Astrocyte (in vitro differentiated cells and primary cell): Measurements from ENCODE around the gene VSTM2B. TPM values are rescaled to one million over a fixed set of nuclear protein-coding genes. Genes with fewer than 3 reads are reported as not detected.

Experiments used
- DNase-seq: peaks from one replicate; pipeline ENCODE4 v3.0.0-alpha.2; 2010; ENCODE audit warnings: low read depth
- FAIRE-seq: peaks from 2 replicates; lab custom pipeline; 2011; peaks lifted over from hg19 to GRCh38; lab: Jason Lieb, UNC
- H2AFZ ChIP-seq: 2 replicates; pipeline ENCODE4 v1.6.0; 2012; ENCODE audit warnings: low read depth, low read length, inconsistent platforms
- H3K27ac ChIP-seq: 2 replicates; pipeline ENCODE4 v1.5.1; 2011; ENCODE audit warnings: low read depth, low read length, inconsistent platforms
- H3K27me3 ChIP-seq: 2 replicates; pipeline ENCODE4 v1.6.0; 2011; ENCODE audit warnings: low read length, inconsistent platforms; ENCODE audit not compliant: insufficient read depth
- H3K36me3 ChIP-seq: 2 replicates; pipeline ENCODE4 v1.5.1; 2011; ENCODE audit warnings: low read length, inconsistent platforms; ENCODE audit not compliant: insufficient read depth
- H3K4me1 ChIP-seq: 2 replicates; pipeline ENCODE4 v1.5.1; 2011; ENCODE audit warnings: low read length, inconsistent platforms; ENCODE audit not compliant: insufficient read depth
- H3K4me2 ChIP-seq: 2 replicates; pipeline ENCODE4 v1.6.0; 2012; ENCODE audit warnings: low read length, inconsistent platforms
- H3K4me3 ChIP-seq: 2 replicates; pipeline ENCODE4 v1.5.1; 2011; ENCODE audit warnings: low read depth, mild to moderate bottlenecking, low read length, inconsistent platforms; ENCODE audit not compliant: insufficient read depth
- H3K79me2 ChIP-seq: 2 replicates; pipeline ENCODE4 v1.6.0; 2012; ENCODE audit warnings: mild to moderate bottlenecking, low read length, inconsistent platforms; ENCODE audit not compliant: insufficient read depth
- H3K9ac ChIP-seq: 2 replicates; pipeline ENCODE4 v1.6.0; 2012; ENCODE audit warnings: mild to moderate bottlenecking, low read length, inconsistent platforms
- H3K9me3 ChIP-seq: 2 replicates; pipeline ENCODE4 v1.5.1; 2012; ENCODE audit warnings: low read depth, mild to moderate bottlenecking, low read length, inconsistent platforms; ENCODE audit not compliant: insufficient read depth
- H4K20me1 ChIP-seq: 2 replicates; pipeline ENCODE4 v1.6.0; 2012; ENCODE audit warnings: low read length, inconsistent platforms; ENCODE audit not compliant: insufficient read depth
- H3K27ac Mint-ChIP-seq: one replicate; pipeline ENCODE4 v1.8.0; 2021; ENCODE audit warnings: mild to moderate bottlenecking, mixed read lengths; ENCODE audit not compliant: unreplicated experiment
- H3K27me3 Mint-ChIP-seq: one replicate; pipeline ENCODE4 v1.8.0; 2021; ENCODE audit warnings: low read depth, mixed read lengths; ENCODE audit not compliant: unreplicated experiment
- H3K36me3 Mint-ChIP-seq: one replicate; pipeline ENCODE4 v1.8.0; 2021; ENCODE audit warnings: low read depth, mixed read lengths; ENCODE audit not compliant: unreplicated experiment
- H3K4me1 Mint-ChIP-seq: one replicate; pipeline ENCODE4 v1.8.0; 2021; ENCODE audit warnings: low read depth, mixed read lengths; ENCODE audit not compliant: unreplicated experiment
- H3K4me3 Mint-ChIP-seq: one replicate; pipeline ENCODE4 v1.8.0; 2021; ENCODE audit warnings: mild to moderate bottlenecking, moderate library complexity, mixed read lengths; ENCODE audit not compliant: unreplicated experiment
- H3K9me3 Mint-ChIP-seq: one replicate; pipeline ENCODE4 v1.8.0; 2021; ENCODE audit warnings: mild to moderate bottlenecking, mixed read lengths; ENCODE audit not compliant: unreplicated experiment
- EZH2 ChIP-seq: IDR thresholded peaks from 2 replicates; pipeline ENCODE4 v1.6.1; 2012; ENCODE audit warnings: mild to moderate bottlenecking, low read length, inconsistent platforms; ENCODE audit not compliant: insufficient read depth
- total RNA-seq: library from RNA; stranded (reverse); gene quantifications from 2 replicates; pipeline ENCODE4 v1.2.1, GENCODE V29; 2021
- TF ChIP-seq, protein P1 (sequence below): IDR thresholded peaks from 2 replicates; pipeline ENCODE4 v1.5.1; 2011; ENCODE audit warnings: low read depth, mild to moderate bottlenecking, inconsistent platforms, low read length, moderate library complexity; ENCODE audit not compliant: insufficient read depth

VSTM2B gene
- total RNA-seq, 1 donor from 2014 or later, result not detected

DNA sequence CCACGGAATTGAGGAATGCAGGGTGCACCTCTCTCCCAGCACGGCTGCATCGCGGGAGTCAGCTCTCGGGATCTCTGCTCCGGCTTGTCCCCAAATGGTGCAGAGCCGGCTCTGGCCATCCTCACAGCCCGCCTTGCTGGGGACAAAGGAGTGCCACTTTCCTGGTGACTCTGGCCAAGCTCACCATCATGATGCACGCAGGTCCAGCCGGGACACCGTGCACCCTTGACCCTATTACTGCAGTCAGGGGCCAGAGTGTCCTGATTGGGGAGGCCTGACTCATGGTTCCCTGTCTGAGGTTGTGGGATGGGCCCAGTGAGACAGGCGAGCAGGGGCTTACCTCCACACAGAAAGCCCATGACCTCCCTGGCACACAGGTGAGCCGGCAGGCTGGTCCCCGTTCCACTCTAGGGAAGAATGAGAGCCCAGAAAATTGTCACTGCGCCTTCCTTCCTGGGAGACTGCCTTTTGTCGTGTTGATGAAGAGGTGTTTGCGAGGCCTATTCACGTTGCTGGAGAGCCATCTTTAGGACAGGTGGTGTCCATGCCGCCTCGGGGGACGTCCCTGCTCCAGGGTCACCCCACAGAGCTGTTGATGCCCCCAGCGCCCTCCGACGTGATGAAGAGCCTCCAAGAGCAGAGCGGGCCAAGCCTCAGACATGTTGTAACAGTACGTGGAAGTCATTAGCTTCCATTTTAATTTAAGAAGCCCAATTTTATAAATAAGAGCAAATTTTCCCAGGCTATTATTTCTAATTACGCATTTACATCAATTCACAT, 18.5 kb upstream of the VSTM2B start:
- H3K9me3 Mint-ChIP-seq, result peaks cover 2% of the 10 kb centered on the region
- peaks cover 52% of the 10 kb centered on the region for H3K27me3 Mint-ChIP-seq
- Histone ChIP-seq H3K9ac (no peak overlapping the region), H3K4me2 (no peak overlapping the region), H3K4me3 (no peak overlapping the region), H3K27me3 (no peaks in the 10 kb centered on the region), H3K4me1 (no peaks in the 10 kb centered on the region), H3K27ac (no peak overlapping the region), H3K9me3 (peaks cover 7% of the 10 kb centered on the region), H3K36me3 (no peaks in the 10 kb centered on the region), H2AFZ (no peak overlapping the region), H3K79me2 (no peaks in the 10 kb centered on the region), H4K20me1 (no peaks in the 10 kb centered on the region)
- no peak overlapping the region for H3K4me3 Mint-ChIP-seq
- DNase-seq (no peak), FAIRE-seq (no peak)
- H3K36me3 Mint-ChIP-seq, result no peaks in the 10 kb centered on the region
- H3K27ac Mint-ChIP-seq, result no peak overlapping the region
- no peaks in the 10 kb centered on the region for H3K4me1 Mint-ChIP-seq
- TF ChIP-seq, protein P1, sequence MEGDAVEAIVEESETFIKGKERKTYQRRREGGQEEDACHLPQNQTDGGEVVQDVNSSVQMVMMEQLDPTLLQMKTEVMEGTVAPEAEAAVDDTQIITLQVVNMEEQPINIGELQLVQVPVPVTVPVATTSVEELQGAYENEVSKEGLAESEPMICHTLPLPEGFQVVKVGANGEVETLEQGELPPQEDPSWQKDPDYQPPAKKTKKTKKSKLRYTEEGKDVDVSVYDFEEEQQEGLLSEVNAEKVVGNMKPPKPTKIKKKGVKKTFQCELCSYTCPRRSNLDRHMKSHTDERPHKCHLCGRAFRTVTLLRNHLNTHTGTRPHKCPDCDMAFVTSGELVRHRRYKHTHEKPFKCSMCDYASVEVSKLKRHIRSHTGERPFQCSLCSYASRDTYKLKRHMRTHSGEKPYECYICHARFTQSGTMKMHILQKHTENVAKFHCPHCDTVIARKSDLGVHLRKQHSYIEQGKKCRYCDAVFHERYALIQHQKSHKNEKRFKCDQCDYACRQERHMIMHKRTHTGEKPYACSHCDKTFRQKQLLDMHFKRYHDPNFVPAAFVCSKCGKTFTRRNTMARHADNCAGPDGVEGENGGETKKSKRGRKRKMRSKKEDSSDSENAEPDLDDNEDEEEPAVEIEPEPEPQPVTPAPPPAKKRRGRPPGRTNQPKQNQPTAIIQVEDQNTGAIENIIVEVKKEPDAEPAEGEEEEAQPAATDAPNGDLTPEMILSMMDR, result no peak
- no peak for TF ChIP-seq EZH2

DNA sequence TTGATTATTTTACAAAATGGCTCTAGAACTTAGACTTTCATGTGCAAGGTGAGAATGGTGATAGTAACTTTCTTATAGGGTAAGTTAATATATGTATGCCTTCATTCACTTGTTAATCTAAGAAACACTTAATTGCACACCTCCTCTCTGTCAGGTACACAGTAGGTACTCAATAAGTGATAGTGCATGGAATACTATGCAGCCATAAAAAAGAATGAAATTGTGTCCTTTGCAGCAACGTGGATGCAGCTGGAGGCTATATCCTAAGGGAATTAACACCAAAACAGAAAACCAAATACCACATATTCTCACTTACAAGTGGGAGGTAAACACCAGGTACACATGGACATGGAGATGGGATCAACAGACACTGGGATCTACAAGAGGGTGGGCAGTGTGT, 17.6 kb upstream of the VSTM2B start:
- Histone ChIP-seq H3K27ac (no peak overlapping the region), H3K4me3 (no peak overlapping the region), H2AFZ (no peak overlapping the region), H3K36me3 (no peaks in the 10 kb centered on the region), H3K9me3 (peaks cover 7% of the 10 kb centered on the region), H3K4me2 (no peak overlapping the region), H3K27me3 (no peaks in the 10 kb centered on the region), H3K79me2 (no peaks in the 10 kb centered on the region), H4K20me1 (no peaks in the 10 kb centered on the region), H3K9ac (no peak overlapping the region), H3K4me1 (no peaks in the 10 kb centered on the region)
- Mint-ChIP-seq H3K4me1 (no peaks in the 10 kb centered on the region), H3K4me3 (no peak overlapping the region), H3K36me3 (no peaks in the 10 kb centered on the region), H3K27me3 (peaks cover 47% of the 10 kb centered on the region), H3K9me3 (no peaks in the 10 kb centered on the region), H3K27ac (no peak overlapping the region)
- FAIRE-seq (no peak), DNase-seq (no peak)
- TF ChIP-seq, protein P1, result no peak
- TF ChIP-seq EZH2, result no peak

DNA sequence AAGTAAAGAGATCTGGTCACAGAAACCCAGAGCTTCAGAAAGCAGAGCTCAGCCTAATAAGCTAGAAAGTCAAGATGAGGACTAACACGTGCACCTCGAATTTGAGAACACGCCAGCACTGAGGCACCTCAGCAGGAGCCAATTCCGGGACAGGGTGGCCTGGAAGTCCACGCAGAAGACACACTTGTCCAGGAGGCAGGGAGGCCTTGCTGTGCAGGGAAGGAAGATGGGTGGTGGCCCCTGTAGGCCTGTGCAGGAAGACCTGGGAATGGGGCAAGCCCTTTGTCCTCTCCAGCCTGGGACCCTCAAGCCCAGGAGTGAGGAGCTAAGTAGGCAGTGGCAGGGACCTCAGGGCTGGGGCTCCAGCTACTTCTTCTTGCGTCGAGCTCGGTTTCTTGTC, 16.3 kb upstream of the VSTM2B start:
- H3K4me3 Mint-ChIP-seq, result no peak overlapping the region
- Histone ChIP-seq H4K20me1 (no peaks in the 10 kb centered on the region), H3K9me3 (peaks cover 7% of the 10 kb centered on the region), H3K27me3 (no peaks in the 10 kb centered on the region), H2AFZ (no peak overlapping the region), H3K79me2 (no peaks in the 10 kb centered on the region), H3K27ac (no peak overlapping the region), H3K9ac (no peak overlapping the region), H3K4me1 (no peaks in the 10 kb centered on the region), H3K4me2 (no peak overlapping the region), H3K4me3 (no peak overlapping the region), H3K36me3 (no peaks in the 10 kb centered on the region)
- TF ChIP-seq EZH2, result no peak
- TF ChIP-seq, protein P1, result no peak
- no peak overlapping the region for H3K27ac Mint-ChIP-seq
- H3K36me3 Mint-ChIP-seq, result no peaks in the 10 kb centered on the region
- H3K27me3 Mint-ChIP-seq, result peaks cover 37% of the 10 kb centered on the region
- H3K9me3 Mint-ChIP-seq, result no peaks in the 10 kb centered on the region
- no peak for DNase-seq
- FAIRE-seq, result no peak
- no peaks in the 10 kb centered on the region for H3K4me1 Mint-ChIP-seq
